Left lung (tissue), 10 donors: ENCODE data around the gene PLPP7. TPM values are rescaled to one million over a fixed set of nuclear protein-coding genes. Genes with fewer than 3 reads are reported as not detected.

ENCODE experiments used
- ATAC-seq: fragments of 200-7000 bp; cut with Tn5 transposase; one replicate; pipeline ENCODE4 v1.9.1; 2020; ENCODE audit warnings: moderate library complexity
- DNase-seq, 4 donors: peaks; one replicate each; pipeline ENCODE4 v3.0.0-alpha.2; 2013 to 2020
- H3K27ac ChIP-seq, 2 donors: fragments of 200-600 bp; sonication (generic) in 1 of 2; one replicate each; pipeline versions ENCODE4 v1.5.0 to v1.8.0; 2020 to 2021
- H3K27me3 ChIP-seq, 2 donors: fragments of 200-600 bp; sonication (generic) in 1 of 2; one replicate each; pipeline versions ENCODE4 v1.5.0 to v1.8.0; 2020 to 2021
- H3K36me3 ChIP-seq, 2 donors: fragments of 200-600 bp; sonication (generic) in 1 of 2; one replicate each; pipeline versions ENCODE4 v1.5.0 to v1.8.0; 2020 to 2021
- H3K4me1 ChIP-seq, 2 donors: fragments of 200-600 bp; one replicate each; pipeline ENCODE4 v1.8.0; 2021
- H3K4me3 ChIP-seq, 2 donors: fragments of 200-600 bp; sonication (generic) in 1 of 2; one replicate each; pipeline versions ENCODE4 v1.5.0 to v1.8.0; 2020 to 2021; ENCODE audit warnings: mild to moderate bottlenecking in 1 of 2
- H3K9me3 ChIP-seq, 2 donors: fragments of 200-600 bp; sonication (generic) in 1 of 2; one replicate each; pipeline versions ENCODE4 v1.5.0 to v1.8.0; 2020 to 2021
- CTCF ChIP-seq, 2 donors: fragments of 200-600 bp; sonication (generic) in 1 of 2; IDR thresholded peaks; one replicate each; pipeline versions ENCODE4 v1.5.0 to v1.8.0; 2021; ENCODE audit warnings: antibody characterized with exemption in 2 of 2
- intact Hi-C, 2 donors: fragments of 100-400 bp; cut with DNase I; formaldehyde crosslinking; loops; one replicate each; pipeline versions ENCODE4 v1.11.2 to v1.14.2; 2022
- polyA plus RNA-seq, 6 donors: library from polyadenylated mRNA; unstranded; fragments of 120-200 nt; gene quantifications; one replicate each; pipeline ENCODE4 v1.2.1, GENCODE V29; 2013; ENCODE audit not compliant: insufficient read length in 6 of 6
- total RNA-seq, 2 donors: library from RNA; stranded (reverse); fragmentation: NEBNext Ultra II Directional; extraction: Animal tissue kit (Norgen Biotek cat#: 25700); gene quantifications; one replicate each; pipeline ENCODE4 v1.2.1, GENCODE V29; 2021
- donor health status: DM: no; HTN: yes; CAD: no.
- donor health status: DM: no; HTN: no; CAD: no.

Gene PLPP7
- total and polyA plus RNA-seq, 8 donors = 1.1 to 2.3 (median 1.4) TPM

GRCh38 chr9:131300444-131300843 lies 10.9 kb downstream of the PLPP7 start:
- Histone ChIP-seq H3K36me3 (no peaks in the 10 kb centered on the region), H3K27me3 (no peaks in the 10 kb centered on the region), H3K27ac (no peak overlapping the region), H3K4me3 (no peak overlapping the region), H3K4me1 (no peaks in the 10 kb centered on the region), H3K9me3 (no peaks in the 10 kb centered on the region)
- TF ChIP-seq CTCF (IDR thresholded peaks at IDR 0.05) = no peak
- DNase-seq = no peak
- intact Hi-C loops = no loop called here
- no peak for ATAC-seq

- Histone ChIP-seq H3K27ac (no peak overlapping the region), H3K9me3 (no peaks in the 10 kb centered on the region), H3K36me3 (no peaks in the 10 kb centered on the region), H3K27me3 (no peaks in the 10 kb centered on the region), H3K4me1 (no peaks in the 10 kb centered on the region), H3K4me3 (no peak overlapping the region)
- intact Hi-C loops = no loop called here
- DNase-seq = no peak
- no peak for ATAC-seq
- no peak for TF ChIP-seq CTCF (IDR thresholded peaks at IDR 0.05)
These were observed 12.9 kb downstream of the PLPP7 start for GRCh38 chr9:131302244-131303075.

- DNase-seq = no peak
- Histone ChIP-seq H3K9me3 (no peaks in the 10 kb centered on the region), H3K36me3 (no peaks in the 10 kb centered on the region), H3K4me3 (no peak overlapping the region), H3K27me3 (no peaks in the 10 kb centered on the region), H3K27ac (no peak overlapping the region), H3K4me1 (no peaks in the 10 kb centered on the region)
- no peak for TF ChIP-seq CTCF (IDR thresholded peaks at IDR 0.05)
- intact Hi-C loops = no loop called here
- no peak for ATAC-seq
These were observed 14.1 kb downstream of the PLPP7 start for GRCh38 chr9:131303381-131304321.

GRCh38 chr9:131304676-131305355 lies 15.3 kb downstream of the PLPP7 start:
- DNase-seq = no peak
- peak; percentile 23 for ATAC-seq
- no peaks in the 10 kb centered on the region for H3K9me3 ChIP-seq
- H3K27me3 ChIP-seq = no peaks in the 10 kb centered on the region
- no peak overlapping the region for H3K4me3 ChIP-seq
- no peaks in the 10 kb centered on the region for H3K4me1 ChIP-seq
- H3K27ac ChIP-seq = no peak overlapping the region
- intact Hi-C loops = no loop called here
- TF ChIP-seq CTCF (IDR thresholded peaks at IDR 0.05) = no peak
- H3K36me3 ChIP-seq = no peaks in the 10 kb centered on the region
